ENCODE data around the gene JARID2. TPM values are rescaled to one million over a fixed set of nuclear protein-coding genes. Genes with fewer than 3 reads are reported as not detected.

Gene JARID2
- total and polyA plus RNA-seq, 2 of the 8 experiments (the other 6 are each of a cell fraction or from before 2014, with no cell fraction given) = 60.1 to 239 TPM

GRCh38 chr6:15556711-15557110 is 310.8 kb downstream of the JARID2 start (continued):
- TF ChIP-seq CHD7 (IDR thresholded peaks at IDR 0.05; ENCODE audit: insufficient replicate concordance, low read length) (no peak), YY1 (IDR thresholded peaks at IDR 0.05; ENCODE audit: low read depth, low read length) (no peak), KDM4A (IDR thresholded peaks at IDR 0.05; ENCODE audit: low read depth, low read length, severe bottlenecking) (no peak), JUND (IDR thresholded peaks at IDR 0.05; ENCODE audit: low read length) (no peak), POU5F1 (IDR thresholded peaks at IDR 0.05; ENCODE audit: low read depth, low read length) (no peak), GABPA (IDR thresholded peaks at IDR 0.05; ENCODE audit: borderline replicate concordance, insufficient read depth, low read length) (no peak)
